Activated T-cell treated with anti-CD3 and anti-CD28 coated beads for 24 hours (primary cell): ENCODE measurements around the gene NELL2.

ENCODE experiments used
- DNase-seq: peaks from one replicate; pipeline ENCODE4 v3.0.0-alpha.2; 2020; ENCODE audit warnings: low read depth

Gene NELL2

GRCh38 chr12:44616402-44616801, 259.7 kb downstream of the NELL2 start:
- DNase-seq, result no peak

DNA sequence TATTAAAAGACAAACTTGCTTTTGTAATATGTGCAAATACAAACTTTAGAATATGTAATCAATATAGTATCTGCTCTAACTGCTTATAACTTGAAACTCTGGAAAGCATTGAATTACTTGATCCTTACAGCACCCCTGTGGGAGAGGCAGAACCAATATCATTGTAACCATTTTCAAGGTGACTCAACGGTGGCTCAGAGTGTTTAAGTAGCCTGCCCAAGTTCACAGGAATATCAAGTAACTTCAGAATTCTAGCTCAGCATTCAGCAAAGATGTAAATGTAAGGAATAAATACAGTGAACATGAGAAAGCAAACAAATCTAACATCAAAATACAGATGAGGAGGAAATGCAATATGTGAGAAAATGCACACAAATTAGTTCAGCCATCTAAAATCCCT, 264.6 kb downstream of the NELL2 start:
- no peak for DNase-seq

DNA sequence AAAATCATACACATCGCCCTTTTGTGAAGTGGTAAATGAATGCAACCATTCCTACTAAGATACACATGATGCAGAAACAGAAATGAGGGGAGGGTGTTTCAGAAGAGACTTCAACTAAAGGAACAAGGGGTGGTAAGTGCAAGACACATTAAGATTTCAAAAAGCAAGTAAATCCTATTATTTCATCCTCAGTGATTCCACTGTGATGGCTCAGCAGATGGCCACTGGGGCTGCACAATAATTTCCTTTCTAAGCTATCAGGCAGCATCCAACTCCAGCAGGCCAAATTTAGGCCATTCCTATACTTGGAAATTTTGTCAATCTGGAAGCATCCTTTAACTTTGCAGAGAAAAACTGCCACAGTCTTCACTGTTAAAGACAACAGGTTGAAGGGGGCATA, 272.4 kb downstream of the NELL2 start:
- DNase-seq, result no peak

DNA sequence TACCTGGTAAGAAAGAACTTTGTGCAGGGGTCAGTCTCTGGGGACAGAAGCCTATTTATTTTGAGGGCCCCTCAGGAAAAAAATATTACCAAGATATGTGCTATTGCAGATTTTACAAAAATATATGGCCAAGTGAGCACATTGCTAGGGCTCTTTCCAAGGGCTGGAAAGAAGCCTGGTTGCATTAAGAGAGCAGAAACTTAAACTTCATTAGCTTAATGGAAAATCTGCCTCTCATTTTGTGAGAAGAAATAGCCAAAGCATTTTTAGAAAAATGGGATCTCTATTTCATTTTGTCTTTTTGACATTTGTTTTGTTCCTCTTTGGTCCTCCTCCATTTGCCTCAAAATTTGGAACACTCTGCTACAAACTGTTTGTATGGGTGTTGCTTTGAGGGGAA, 283.5 kb downstream of the NELL2 start:
- DNase-seq, result no peak

DNA sequence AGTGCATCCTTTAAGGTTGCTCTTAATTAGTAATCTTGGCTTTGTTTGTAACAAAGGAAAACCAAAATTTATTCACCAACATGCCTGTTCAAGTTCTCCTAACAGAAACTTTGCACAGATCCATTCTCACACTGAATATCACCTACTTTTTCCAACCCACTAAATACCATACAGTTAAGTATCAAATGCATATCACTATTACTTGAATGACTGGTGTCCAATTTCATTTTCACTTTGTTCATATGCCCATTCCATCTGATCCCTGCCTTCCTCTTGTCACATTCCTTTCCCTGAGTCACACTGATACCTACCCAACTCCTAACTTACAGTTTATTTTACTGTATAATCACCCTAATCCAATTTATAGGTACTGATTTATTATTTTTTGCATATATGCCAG, 286.4 kb downstream of the NELL2 start:
- no peak for DNase-seq

- DNase-seq, result no peak
These were observed 287.5 kb downstream of the NELL2 start for GRCh38 chr12:44588651-44589050.

DNA sequence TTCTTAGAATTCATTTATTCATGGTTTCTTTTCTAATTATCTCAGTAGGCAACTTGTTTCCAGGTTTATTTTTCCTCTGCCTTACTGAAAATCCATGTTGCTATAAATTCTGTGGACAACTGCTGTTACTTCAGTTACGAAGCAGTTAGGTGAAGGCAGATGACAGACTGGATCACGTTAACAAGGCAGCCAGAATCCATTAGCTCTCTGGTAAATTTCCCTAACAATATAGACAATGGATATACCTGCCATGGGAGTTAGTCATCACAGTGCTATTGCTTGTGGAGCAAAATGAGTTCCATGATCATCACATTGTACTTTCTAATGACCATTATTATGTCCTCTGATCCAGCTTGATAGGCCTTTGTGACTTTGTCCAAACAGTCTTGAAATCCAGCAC, 291.5 kb downstream of the NELL2 start:
- no peak for DNase-seq

DNA sequence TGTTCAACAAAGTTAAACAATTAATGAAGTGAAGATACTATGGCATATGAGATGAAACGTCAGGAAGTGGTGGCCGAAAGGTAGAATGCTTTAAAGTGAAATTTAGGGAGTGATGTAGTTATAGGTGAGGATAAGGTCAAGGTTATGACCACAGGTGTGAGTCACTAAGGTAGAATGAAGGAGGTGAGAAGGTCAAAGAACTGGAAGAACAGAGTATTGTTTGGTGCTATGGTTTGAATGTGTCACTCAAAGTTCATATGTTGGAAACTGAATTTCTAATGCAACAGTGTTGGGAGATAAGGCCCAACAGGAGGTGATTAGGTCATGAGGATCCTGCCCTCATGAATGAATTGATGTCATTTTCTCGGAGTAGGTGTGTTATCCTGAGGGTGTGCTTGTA, 293.6 kb downstream of the NELL2 start:
- DNase-seq, result no peak

GRCh38 chr12:44581642-44582242, 294.4 kb downstream of the NELL2 start:
- no peak for DNase-seq

DNA sequence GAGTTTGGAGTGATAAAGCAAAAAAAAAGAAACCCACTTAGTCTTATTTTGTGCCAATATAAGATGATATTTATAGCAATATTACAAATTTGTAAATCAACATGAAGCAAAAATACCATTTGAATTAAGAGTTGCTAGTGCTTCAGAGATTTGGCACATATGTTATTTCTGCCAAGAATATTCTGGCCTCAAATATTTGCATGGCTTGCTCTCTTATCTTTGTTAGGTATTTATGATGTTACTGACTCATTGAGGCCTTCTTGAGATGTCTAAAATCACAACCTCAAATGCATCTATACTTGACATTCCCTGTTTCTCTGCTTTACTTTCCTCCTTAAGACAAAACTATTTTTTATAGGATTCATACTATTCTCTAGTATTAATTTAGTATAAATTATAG, 301.5 kb downstream of the NELL2 start:
- no peak for DNase-seq

DNA sequence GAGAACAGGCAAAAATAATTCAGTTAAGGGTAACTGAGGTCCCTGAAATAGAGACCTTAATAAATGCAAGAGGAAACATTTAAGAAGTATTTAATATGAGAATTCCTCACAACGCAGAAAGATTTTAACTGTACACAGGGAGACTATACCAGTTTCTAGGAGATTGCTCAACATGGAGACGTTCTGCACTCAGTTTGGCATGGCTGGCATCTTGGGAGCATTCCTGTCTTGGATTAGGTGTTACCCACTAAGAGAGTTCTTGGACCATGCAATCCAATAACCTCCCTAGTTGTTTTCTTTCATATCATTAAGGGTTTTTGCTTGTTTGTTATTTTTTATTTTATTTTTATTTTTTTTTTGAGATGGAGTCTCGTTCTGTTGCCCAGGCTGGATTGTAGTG, 302.4 kb downstream of the NELL2 start:
- DNase-seq, result no peak

GRCh38 chr12:44571006-44571550, 305.0 kb downstream of the NELL2 start:
- DNase-seq, result no peak

DNA sequence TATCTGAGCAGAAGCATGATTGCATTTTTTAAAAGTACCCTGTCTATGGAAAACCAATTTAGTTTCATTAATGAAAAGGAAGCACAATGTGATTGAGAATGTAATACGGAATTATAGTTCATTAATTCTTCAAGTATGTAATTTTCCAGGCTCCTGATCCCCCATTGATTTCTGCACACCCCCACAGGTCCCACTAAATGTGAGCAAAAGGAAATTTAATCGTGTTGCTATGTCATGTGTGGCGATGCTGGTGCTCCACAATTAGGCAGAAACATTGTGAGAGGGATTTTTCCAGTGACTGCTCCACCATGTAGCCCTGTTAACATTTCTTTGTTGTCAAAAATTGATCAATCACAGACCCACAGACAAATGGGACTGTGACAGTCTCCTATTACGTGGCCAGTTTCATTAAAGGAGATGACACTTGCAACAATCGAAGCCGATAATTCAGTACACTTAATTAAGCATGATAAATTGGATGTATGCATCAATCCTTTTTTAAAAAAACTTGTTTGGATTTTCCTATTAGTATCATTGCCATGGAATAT, 306.0 kb downstream of the NELL2 start:
- DNase-seq, result no peak

DNA sequence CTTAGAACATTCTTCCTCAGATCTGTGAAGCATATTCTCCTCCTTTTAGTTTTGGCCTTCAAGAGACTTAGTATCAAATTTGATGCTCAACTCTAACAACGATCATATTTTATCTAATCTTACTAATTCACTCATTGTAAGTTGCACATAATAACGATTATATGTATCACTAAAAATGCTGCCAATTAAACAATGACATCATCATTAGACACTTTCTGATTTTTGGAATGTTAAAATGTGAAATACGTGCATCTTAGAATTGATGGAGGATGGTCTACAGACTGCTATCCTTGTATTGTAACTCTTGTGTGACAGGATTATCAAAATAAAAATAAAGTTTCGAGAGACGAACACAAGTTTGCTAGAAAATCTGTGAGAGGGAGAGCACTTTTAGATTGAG, 311.0 kb downstream of the NELL2 start:
- DNase-seq, result no peak

DNA sequence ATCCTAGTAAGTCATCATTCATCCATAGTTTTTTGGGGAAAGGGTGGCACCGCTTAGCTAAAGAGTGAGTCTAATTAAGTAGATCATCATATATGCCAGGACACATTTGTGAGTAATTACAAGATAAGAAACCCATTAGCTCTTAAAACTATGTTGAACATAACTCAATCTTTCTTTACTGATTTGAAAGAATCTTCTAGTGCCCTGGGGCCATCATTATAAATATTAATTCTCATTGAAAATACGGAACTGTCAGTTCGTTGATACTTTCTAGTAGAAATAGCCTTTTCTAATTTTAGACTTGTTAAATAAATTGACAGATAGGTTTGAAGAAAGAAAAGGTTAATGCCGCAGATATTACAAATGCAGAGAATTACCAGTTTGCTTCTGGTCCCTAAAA, 312.6 kb downstream of the NELL2 start:
- no peak for DNase-seq

DNA sequence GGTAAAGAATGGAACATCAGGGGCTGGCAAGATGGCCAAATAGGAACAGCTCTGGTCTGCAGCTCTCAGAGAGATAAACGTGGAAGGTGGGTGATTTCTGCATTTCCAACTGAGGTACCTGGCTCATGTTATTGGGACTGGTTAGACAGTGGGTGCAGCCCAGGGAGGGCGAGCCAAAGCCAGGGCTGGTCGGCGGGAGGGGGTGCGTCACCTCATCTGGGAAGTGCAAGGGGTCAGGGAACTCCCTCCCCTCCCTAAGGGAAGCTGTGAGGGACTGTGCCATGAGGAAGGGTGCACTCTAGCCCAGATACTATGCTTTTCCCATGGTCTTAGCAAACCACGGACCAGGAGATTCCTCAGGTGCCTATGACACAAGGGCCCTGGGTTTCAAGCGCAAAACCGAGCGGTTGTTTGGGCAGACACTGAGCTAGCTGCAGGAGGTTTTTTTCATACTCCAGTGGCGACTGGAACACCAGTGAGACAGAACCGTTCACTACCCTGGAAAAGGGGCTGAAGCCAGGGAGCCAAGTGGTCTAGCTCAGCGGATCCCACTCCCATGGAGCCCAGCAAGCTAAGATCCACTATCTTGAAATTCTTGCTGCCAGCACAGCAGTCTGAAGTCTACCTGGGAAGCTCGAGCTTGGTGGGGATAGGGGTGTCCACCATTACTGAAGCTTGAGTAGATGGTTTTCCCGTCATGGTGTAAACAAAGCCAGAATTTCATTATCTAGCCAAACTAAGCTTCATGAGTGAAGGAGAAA, 317.6 kb downstream of the NELL2 start:
- no peak for DNase-seq

DNA sequence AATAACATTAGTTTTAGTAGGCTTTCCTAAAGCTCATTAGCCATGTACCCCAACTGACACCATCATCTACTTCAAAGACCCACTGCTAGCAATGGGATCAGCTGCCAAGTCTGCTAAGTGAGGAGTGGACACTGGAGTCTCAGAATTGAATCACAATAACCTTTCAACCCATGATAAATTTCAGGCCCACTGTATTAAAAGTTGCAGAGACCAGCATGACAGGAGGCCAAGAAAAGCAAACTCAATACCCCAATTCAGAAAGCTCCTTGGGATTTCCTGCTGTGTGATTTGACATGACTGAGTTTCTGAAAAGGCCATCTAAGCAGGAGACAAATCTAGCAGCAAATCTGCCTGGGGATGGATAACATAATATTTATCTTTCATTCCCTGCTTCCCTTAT, 320.7 kb downstream of the NELL2 start:
- no peak for DNase-seq

- no peak for DNase-seq
These were observed 324.5 kb downstream of the NELL2 start for GRCh38 chr12:44551631-44552030.

- DNase-seq, result no peak
These were observed 325.7 kb downstream of the NELL2 start for GRCh38 chr12:44550377-44550776.

GRCh38 chr12:44546060-44546459, 330.1 kb downstream of the NELL2 start:
- no peak for DNase-seq

- DNase-seq, result no peak
These were observed 332.1 kb downstream of the NELL2 start for GRCh38 chr12:44544018-44544417.

DNA sequence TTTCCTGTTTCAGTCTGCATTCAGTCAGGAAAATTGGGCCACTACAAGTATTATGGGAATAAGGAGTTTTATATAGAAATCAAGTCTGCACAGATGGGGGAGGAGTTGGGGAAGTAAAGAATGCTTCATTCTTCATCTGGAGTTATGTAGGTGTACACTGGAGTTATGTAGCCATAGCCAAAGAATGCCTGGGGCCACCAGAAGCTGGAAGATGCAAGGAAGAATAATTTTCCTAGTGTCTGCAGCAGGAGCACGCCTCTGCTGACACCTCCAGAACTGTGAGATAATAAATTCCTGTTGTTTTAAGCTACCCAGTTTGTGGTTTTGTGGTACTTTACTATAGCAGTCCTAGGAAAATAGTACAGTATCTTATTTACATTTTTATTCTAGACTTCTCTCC, 333.4 kb downstream of the NELL2 start:
- no peak for DNase-seq

GRCh38 chr12:44537354-44537753, 338.8 kb downstream of the NELL2 start:
- DNase-seq, result no peak

GRCh38 chr12:44532940-44533339, 343.2 kb downstream of the NELL2 start:
- DNase-seq, result no peak
